22Rv1 (cell line): ENCODE results near the gene RPS10.

Experiments
- H3K27ac ChIP-seq: fragments of 450-650 bp; 2 replicates; pipeline ENCODE4 v1.5.1; 2017
- CTCF ChIP-seq: fragments of 450-650 bp; IDR thresholded peaks from 2 replicates; pipeline ENCODE4 v1.5.1; 2017; ENCODE audit warnings: mild to moderate bottlenecking
- ZFX ChIP-seq: fragments of 450-650 bp; IDR thresholded peaks from 2 replicates; pipeline ENCODE4 v1.6.1; 2017; ENCODE audit warnings: antibody characterized with exemption, borderline replicate concordance

The RPS10 gene

GRCh38 chr6:34370361-34370760 is 55.5 kb downstream of the RPS10 start:
- no peak for TF ChIP-seq ZFX
- no peak for TF ChIP-seq CTCF
- no peak overlapping the region for H3K27ac ChIP-seq

- no peak for TF ChIP-seq CTCF
- no peak for TF ChIP-seq ZFX
- H3K27ac ChIP-seq: no peak overlapping the region
These were observed 56.5 kb downstream of the RPS10 start for GRCh38 chr6:34369385-34369784.
